Liver (tissue), 2 donors: ENCODE measurements around the gene CRABP2.

ENCODE experiments used
- TF ChIP-seq, protein P1 (sequence below): fragments of 150-350 bp; IDR thresholded peaks from 2 replicates; pipeline ENCODE4 v1.5.1; 2017; ENCODE audit warnings: improper control_type of control experiment, low read depth, low read length; ENCODE audit not compliant: missing input control
- TF ChIP-seq, protein P2 (sequence below): IDR thresholded peaks from 2 replicates; pipeline ENCODE4 v1.6.1; 2016; ENCODE audit warnings: antibody characterized with exemption, mild to moderate bottlenecking
- donor health status: healthy.

DNA sequence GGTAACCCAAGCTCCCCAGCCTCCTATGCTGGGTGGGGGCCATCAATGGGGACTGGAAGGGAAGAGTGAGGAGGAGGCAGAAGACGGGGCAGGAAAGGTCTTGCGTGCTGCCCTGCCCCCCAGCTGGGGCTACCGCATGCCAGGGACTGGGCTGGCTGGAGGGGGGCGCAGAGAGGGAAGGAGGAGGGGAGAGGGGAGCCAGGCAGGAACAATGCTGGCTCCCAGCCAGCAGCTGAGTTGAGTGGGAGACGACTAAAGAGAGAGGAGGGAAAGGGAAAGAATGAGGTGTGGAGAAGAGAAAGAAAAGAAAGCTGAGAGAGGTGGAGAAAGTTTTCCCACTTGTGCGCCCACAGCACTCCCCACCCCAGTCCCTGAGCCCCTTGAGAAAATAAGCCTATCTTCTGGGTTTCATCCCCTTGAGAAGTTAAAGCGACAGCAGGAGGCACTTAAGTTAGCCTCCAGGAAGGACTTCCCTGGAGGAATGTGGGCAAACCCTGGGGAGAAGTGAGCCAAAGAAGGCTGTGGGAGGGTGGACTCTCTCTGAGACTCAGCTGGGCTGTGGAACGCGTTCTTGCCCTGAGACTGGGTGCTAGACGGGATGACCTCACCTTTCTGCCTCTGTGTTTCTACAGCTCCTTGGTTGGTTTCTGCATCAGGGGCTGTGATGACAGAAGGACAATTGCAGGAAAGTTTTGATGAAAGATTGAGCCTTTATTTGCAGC is 15.3 kb downstream of the CRABP2 start:
- TF ChIP-seq, protein P1, sequence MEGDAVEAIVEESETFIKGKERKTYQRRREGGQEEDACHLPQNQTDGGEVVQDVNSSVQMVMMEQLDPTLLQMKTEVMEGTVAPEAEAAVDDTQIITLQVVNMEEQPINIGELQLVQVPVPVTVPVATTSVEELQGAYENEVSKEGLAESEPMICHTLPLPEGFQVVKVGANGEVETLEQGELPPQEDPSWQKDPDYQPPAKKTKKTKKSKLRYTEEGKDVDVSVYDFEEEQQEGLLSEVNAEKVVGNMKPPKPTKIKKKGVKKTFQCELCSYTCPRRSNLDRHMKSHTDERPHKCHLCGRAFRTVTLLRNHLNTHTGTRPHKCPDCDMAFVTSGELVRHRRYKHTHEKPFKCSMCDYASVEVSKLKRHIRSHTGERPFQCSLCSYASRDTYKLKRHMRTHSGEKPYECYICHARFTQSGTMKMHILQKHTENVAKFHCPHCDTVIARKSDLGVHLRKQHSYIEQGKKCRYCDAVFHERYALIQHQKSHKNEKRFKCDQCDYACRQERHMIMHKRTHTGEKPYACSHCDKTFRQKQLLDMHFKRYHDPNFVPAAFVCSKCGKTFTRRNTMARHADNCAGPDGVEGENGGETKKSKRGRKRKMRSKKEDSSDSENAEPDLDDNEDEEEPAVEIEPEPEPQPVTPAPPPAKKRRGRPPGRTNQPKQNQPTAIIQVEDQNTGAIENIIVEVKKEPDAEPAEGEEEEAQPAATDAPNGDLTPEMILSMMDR: no peak
- TF ChIP-seq, protein P2, sequence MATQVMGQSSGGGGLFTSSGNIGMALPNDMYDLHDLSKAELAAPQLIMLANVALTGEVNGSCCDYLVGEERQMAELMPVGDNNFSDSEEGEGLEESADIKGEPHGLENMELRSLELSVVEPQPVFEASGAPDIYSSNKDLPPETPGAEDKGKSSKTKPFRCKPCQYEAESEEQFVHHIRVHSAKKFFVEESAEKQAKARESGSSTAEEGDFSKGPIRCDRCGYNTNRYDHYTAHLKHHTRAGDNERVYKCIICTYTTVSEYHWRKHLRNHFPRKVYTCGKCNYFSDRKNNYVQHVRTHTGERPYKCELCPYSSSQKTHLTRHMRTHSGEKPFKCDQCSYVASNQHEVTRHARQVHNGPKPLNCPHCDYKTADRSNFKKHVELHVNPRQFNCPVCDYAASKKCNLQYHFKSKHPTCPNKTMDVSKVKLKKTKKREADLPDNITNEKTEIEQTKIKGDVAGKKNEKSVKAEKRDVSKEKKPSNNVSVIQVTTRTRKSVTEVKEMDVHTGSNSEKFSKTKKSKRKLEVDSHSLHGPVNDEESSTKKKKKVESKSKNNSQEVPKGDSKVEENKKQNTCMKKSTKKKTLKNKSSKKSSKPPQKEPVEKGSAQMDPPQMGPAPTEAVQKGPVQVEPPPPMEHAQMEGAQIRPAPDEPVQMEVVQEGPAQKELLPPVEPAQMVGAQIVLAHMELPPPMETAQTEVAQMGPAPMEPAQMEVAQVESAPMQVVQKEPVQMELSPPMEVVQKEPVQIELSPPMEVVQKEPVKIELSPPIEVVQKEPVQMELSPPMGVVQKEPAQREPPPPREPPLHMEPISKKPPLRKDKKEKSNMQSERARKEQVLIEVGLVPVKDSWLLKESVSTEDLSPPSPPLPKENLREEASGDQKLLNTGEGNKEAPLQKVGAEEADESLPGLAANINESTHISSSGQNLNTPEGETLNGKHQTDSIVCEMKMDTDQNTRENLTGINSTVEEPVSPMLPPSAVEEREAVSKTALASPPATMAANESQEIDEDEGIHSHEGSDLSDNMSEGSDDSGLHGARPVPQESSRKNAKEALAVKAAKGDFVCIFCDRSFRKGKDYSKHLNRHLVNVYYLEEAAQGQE: no peak
